HG02981 (cell line): ENCODE measurements around the gene FAT2.
"Not testable (repeated sequence)": the region's sequence is repeated elsewhere in the genome, so short reads cannot be mapped to it uniquely, and the experiment has no call there.

Experiments used
- ATAC-seq: cut with Tn5 transposase; IDR thresholded peaks from one replicate; pipeline ENCODE4 v1.9.1; 2021; ENCODE audit warnings: mild to moderate bottlenecking, moderate library complexity; ENCODE audit not compliant: unreplicated experiment

Gene FAT2

GRCh38 chr5:151584057-151584937 lies 6.8 kb downstream of the FAT2 start:
- no peak for ATAC-seq

- ATAC-seq: no peak
These were observed 9.1 kb downstream of the FAT2 start for GRCh38 chr5:151581812-151582583.

GRCh38 chr5:151581347-151581746 lies 9.8 kb downstream of the FAT2 start:
- ATAC-seq: no peak

- no peak for ATAC-seq
These were observed 10.3 kb downstream of the FAT2 start for GRCh38 chr5:151580858-151581257.

- no peak for ATAC-seq
These were observed 10.9 kb downstream of the FAT2 start for GRCh38 chr5:151580239-151580638.

GRCh38 chr5:151579146-151579545 lies 12.0 kb downstream of the FAT2 start:
- ATAC-seq: not testable (repeated sequence)

GRCh38 chr5:151578326-151579025 lies 12.7 kb downstream of the FAT2 start:
- no peak for ATAC-seq

- ATAC-seq: no peak
These were observed 13.6 kb downstream of the FAT2 start for GRCh38 chr5:151577566-151577965.

GRCh38 chr5:151574444-151574996 lies 16.6 kb downstream of the FAT2 start:
- no peak for ATAC-seq

GRCh38 chr5:151572657-151573368 lies 18.3 kb downstream of the FAT2 start:
- ATAC-seq: no peak

- ATAC-seq: no peak
These were observed 19.6 kb downstream of the FAT2 start for GRCh38 chr5:151571270-151572173.

- no peak for ATAC-seq
These were observed 20.4 kb downstream of the FAT2 start for GRCh38 chr5:151570512-151571269.

GRCh38 chr5:151570058-151570457 lies 21.1 kb downstream of the FAT2 start:
- no peak for ATAC-seq

GRCh38 chr5:151569132-151570046 lies 21.7 kb downstream of the FAT2 start:
- peak; percentile 43 for ATAC-seq

GRCh38 chr5:151568036-151568435 lies 23.1 kb downstream of the FAT2 start:
- no peak for ATAC-seq

GRCh38 chr5:151565971-151566370 lies 25.2 kb downstream of the FAT2 start:
- ATAC-seq: no peak

- ATAC-seq: no peak
These were observed 29.0 kb downstream of the FAT2 start for GRCh38 chr5:151562019-151562707.
